Suppressor macrophage treated with lipopolysaccharide for 4 hours (primary cell): ENCODE measurements around the gene DPYSL3.

Experiments used
- DNase-seq: peaks from one replicate; pipeline ENCODE4 v3.0.0-alpha.2; 2020

Gene DPYSL3

DNA sequence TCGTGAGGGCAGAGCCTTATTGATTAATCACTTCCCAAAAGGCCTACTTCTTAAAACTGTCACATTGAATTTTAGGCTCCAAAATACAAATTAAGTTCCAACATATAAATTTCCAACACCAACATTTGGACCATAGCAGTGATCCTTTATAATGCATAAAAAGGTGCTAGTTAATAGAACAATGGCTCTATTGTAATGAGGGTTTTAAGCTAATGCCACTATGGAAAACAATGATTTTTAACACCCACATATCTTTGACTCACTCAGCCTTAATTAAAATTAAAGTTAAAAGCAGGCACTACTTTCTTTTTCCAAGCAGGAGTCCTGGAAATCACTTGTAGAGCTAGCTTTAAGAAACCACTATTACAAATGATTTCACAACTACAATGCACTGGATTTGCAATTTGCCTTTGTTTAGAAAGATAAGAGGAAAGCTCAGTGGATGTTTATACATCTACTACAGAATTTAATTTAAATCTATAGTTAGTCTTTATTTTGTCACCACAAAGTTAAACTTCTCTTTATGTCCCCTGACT is 41.8 kb downstream of the DPYSL3 start:
- no peak for DNase-seq

DNA sequence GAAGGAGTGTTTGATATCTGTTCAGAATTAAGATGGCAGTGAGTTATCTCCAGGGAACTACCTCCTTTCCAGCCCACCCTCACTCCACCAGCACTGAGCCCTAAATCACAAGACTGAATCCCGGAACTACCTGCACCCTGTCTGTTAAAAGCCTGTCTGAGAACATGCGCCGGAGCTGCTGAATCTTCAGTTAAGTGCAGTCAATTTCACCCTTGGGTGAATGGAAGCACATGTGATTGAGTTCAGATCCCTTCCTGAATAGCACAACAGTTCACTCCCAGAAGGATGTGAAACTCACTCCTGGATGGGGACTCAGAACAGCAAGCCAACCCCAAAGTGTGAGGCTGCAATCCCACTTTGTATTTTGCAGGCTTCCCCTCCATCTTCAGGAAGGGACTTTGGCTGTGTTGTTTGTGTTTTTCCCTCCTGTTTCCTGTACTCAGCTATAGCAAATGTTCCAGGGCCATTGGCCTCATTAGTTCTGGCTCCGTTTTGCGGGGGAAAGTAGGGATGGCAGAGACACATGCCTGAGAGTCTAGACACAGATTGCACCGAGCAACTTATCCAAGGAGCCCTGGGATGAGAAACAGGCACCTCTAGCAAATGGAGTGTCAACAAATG is 43.4 kb downstream of the DPYSL3 start:
- DNase-seq, result no peak

DNA sequence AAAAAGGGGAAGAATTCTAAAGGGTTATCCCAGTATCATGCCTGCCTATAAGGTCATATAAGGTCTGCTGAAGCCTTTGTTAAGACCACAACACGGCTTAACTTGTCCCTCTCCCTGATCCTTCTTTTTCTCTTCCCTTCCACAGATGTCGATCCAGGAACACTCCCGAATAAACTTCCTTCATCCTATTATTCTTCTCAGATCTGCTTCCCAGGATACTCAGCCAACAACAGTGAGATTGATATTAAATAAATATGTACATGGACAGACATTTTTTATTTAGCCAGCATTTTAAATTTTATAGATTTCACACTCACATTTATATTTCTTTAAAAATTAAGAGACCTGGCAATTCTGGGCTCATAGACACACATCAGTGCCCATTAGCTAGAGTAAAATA is 44.1 kb downstream of the DPYSL3 start:
- DNase-seq, result no peak

DNA sequence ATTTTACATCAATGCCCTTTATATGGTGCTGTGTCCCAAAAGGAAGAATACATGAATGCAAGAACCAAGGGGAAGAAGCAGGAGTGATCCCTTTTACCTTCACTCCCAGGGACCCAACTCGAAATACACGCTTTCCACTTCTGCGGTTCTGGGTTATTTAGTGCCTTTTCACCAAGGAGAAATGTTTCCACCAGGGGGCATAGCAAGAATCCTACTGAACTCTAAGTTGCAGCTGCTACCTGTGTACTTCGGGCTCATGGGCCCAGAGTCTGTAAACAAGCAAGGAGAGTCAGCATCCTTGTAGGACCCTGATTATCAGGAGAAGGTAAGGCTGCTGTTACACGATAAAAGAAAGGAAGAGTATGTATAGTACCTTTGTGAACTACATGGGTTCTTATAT is 45.7 kb downstream of the DPYSL3 start:
- peak; percentile 51 for DNase-seq

DNA sequence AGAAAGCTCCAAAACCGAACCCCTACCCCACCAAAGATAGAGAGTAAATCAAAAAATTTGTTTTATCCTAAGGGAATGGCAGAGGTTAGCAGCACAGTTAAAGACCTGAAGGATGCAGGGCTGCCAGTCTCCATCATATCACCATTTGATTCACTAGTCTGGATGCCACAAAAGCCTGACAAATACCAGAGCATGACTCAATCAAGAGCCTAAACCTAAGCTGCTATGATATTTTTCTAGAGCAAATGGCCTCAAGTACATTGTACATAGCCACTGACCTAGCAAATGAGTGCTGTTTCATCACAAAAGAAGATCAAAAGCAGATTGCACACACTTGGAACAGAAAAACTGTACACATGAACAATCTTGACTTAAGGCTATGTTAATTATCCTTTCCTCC is 48.0 kb downstream of the DPYSL3 start:
- no peak for DNase-seq

DNA sequence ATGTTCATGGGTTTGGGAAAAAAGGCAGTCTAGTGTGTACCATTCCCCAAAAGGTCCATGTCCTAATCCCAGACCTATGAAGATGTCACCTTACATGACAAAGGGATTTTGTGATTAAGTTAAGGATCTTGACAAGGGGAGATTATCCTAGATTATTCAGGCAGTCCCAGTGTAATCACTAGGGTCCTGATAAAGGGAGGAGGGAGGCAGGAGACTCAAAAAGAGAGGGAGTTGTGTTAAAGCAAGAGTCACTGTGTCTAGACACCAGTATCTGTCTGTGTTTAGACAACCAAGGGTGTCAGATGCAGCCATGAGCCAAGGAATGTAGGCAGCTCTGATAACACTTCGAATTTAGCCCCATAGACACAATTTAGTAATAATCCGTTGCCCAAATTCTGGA is 49.5 kb downstream of the DPYSL3 start:
- DNase-seq, result no peak

DNA sequence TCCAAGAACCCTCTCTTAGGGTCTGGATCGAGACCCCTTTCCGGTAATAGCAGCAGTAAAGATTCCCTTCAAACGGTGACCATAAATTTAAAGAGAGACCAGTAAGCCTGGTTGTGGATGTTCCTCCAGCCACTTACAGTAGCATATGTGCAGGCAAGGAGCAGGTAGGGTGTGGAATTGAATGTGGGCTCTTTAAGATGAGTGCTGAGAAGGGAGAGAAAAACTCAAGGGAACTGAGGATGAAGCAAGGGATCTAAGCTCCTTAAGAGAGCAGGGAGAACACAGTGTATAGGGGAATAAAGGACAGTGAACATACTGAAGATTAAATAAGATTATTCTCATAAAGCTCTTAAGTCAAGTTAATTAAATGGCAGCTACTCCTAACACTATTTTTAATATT is 51.3 kb downstream of the DPYSL3 start:
- DNase-seq, result no peak

DNA sequence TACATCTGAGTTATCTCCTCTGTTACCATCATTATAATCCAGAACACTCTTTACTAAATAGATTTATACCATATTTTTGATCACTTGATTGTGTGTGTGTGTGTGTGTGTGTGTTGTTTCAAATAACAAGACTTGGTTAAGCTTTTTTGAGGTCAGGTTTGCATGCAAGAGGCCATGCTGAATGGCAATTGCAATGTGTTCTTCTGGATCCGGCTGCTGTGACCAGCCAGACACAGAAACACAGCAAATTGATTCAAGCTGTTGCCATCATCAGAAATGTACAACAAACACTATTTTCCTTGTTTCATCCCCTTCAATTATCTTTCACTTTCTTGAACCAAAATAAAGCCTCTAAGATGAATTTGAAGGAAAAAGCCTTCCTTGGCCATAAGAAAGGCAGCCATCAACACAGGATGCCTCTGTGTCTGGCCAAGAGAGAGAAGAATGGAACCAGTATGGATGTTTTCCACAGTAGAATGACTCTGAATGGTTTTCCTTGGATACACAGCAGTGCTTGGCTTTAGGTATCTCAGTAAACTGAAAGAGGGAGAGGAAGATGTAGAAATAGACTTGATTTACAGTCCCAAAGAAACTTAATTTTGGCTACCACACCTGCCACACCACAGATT is 53.9 kb downstream of the DPYSL3 start:
- no peak for DNase-seq

DNA sequence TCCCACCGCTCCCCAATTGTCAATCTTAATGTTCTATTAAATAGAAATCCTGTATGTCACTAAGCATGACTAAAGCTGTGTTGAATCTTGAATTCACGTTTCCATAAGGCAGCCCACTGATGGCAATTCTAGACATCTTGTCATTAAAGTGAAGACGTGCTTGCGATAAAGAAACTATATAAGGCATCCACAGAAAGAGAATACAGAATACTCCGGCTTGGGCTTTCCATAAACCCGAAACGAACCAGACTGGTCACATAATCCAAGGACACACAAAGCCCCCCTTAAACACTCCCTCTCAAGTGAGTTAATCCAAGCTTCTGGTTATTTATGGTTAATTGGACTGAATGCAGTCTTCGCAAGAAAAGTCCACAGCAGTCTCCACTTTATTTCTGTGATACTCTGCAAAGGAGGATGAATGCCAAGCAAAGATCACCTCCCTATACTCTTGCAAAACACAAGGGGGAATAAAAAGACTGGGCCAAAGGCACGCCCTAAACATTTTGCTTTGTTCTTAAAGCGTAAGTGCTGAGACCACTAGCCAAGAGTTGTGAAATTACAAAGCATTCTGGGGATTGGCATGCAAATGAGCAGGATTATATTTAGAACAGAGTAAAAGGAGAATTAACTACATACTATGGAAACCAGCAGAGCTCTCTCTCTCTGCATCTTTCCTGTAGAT is 54.7 kb downstream of the DPYSL3 start:
- no peak for DNase-seq

DNA sequence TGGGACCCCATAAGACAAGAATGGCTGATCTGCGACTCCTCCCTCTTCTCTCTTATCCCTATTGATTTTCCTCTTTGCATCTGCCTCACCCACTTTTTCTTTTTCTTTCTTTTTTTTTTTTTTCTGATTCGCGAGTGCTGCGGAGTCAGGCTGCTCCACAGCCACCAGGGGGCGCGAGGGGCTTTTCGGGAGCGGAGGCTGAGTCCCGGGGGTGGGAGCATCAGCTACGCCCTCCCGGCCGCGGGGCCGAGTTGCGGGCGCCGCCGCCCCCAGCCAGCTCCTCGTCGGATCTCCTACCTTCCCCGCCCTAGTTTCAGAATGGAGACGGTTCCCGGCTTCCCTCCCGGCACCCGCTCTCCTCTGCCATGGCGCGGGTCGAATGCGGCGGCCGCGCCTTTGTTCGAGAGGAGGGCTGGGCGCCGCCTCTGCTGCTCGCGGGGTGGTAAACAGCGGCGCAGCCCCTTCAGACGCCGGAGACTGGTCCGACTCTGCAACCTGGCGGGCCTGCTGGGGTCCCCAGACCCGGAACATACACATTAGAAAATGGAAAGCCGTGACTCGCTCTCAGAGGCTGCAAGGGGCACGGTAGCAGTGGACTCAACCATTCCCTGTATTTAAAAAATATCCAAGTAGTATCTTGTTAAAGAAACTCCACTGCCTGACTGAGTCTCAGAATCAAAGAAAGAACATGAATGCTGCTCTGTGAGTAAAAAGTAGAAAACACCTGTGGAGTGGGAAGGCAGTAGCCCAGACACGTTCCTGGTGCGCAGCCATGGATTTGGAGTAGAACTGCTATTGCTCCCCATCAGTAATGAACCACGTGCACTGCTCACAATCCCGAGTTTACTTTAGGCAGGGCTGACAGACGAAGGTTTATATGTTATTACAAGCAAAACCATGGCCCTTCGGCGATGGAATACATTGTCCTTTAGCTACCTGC is 55.7 kb downstream of the DPYSL3 start:
- DNase-seq, result peak; percentile 91

DNA sequence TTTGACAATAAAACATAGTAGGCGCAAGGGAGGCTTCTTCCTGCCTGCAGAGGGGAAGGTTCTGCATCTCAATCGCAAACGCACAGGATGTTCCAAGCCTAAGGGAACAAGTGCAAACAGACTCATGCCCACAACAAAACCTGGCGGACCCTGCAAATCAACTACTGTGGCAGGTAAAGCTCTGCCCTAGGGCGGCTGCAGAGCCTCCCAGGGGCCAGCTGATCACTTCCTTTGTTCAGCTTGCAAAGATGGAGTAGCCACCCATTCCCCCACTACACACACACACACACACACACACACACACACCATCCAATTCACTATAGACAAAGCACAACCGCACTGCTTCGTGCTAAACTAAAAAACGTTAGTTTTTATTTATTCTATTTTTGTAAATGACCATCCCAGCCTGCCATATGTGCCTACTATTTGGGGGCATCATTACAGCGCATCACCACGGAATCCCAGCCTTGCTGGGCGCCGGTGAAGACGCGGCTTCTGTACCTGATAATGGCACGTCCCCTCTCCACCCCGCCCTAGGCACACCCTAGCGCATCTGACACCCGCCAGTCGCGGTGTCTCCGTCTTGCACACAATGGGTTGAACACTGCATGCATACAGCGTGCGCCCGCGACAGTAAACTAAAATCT is 57.6 kb downstream of the DPYSL3 start:
- no peak for DNase-seq

DNA sequence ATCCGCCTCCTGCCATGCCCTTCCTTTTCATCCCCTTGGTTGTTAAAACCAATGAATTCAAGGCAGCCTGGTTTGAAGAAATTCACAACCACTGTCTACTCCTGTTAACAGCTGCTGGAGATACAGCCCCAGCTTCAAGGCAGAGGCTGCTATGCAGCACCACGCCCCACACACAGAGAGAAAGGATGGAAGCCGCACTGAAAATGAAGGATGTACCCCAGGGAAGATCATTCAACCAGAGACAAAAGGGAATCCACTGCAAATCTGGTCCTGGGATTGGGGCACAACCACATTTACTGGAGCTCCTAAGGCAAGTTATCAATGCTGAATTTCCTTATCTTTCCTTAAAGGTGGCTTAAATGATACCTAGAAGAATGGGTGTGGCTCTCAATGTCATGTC is 58.7 kb downstream of the DPYSL3 start:
- DNase-seq, result no peak

DNA sequence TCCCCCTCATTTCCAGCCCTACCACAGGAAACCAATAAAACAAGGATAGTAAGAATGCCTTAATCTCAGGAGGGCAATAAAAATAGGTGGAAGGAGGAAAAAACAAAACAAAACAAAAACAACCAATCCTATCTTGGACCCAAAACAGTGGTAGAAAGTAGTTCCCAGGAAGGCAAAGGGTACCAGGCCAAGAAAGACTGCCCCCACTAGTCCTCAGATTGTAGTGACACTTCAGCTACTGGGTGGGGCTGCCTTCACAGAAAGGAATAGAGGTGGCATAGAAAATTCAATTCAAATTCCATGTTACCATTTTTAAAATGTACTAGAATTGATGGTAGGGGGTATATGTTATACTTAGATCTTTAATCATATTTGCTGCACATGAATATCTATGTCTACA is 59.3 kb downstream of the DPYSL3 start:
- DNase-seq, result no peak

DNA sequence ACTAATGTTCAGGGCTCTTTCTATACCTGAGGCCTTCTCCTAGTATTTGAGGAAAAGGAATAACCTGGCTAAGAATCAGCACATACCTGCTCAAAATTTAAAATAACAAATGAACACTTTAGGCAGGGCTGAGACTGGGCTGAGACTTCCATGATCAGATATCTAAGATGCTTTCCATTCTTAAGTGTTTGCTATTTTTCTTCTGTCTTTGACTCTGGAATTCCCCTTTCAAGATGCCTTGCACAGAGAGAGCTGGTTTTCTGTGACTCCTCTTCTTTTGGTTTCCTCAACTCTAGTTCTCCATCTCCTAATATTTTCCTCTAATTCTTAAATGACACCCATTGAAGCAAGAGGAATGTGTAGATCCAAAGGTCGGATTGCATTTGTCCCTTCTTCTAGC is 61.1 kb downstream of the DPYSL3 start:
- DNase-seq, result no peak

DNA sequence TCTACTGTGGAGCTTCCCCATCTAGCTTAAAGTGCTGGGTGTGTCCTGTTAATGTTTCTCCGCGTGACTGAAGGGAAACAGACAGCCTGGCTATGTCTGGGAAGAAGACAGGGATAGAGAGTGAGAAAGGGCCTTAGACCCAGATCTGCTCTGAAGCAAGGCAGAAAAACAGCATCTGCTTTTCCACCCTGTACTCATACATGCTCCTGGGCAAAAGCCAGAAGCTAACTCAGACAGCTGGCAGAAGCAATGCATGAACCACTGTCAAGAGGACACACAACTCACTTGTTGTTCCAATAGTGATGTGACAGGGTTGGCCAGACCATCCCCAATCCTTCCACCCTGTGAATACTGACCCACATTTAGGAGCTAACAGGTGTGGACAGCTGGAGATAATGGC is 63.3 kb downstream of the DPYSL3 start:
- no peak for DNase-seq

DNA sequence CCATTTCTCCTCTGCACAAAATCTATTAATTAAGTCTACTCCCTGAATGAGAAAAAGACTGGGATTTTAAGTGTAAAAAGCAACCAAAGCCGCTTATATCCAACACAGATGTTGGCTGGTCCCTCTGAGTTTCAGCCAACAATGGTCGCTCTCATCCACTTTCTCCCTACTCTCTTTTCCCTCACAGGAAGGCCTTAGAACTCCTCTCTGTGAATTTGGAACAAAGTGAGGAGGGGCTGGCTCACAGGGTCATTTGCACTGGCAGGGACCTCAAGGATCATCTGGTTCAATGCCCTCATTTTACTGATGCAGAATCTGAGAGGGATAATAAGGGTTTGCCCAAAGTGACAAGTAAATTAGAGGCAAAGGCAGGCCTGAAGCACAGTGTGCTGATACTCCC is 64.0 kb downstream of the DPYSL3 start:
- DNase-seq, result no peak

DNA sequence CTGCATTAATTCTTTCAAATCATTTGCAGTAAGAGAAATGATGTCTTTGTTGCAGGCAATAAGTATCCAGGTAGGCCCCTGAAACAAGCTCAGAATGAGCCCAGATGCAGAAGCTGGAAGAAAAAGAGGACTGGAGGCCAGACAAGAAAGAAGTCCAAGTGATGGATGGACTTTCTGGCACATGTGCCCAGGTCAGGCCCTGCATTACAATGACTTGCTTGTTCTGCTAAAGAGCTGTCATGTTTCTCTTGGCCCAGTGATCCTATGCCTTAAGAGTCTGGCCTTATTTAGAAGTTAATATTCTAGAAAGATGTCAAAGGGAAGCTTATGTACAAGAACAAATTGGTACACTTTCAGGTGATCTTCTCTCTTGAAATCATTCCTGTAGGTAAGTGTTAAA is 64.8 kb downstream of the DPYSL3 start:
- no peak for DNase-seq

DNA sequence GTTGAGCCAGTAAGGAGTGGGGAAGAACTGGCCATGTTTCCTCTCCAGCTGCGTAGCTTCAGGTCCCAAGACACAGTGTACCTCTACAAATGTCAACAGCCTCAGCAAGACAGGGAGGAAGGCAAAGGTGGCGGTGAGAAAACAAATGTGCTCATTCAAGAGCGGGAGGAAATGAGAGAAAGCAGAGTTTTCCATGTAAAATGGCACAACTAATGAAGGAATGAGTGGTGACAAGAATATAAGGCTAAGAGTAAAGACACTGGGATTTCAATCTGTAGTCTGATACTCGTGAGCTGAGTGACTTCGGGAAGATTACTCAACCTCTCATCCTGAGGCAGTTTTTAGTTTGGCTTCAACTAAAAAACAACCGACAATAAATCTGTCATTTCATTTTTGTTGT is 67.6 kb downstream of the DPYSL3 start:
- no peak for DNase-seq

DNA sequence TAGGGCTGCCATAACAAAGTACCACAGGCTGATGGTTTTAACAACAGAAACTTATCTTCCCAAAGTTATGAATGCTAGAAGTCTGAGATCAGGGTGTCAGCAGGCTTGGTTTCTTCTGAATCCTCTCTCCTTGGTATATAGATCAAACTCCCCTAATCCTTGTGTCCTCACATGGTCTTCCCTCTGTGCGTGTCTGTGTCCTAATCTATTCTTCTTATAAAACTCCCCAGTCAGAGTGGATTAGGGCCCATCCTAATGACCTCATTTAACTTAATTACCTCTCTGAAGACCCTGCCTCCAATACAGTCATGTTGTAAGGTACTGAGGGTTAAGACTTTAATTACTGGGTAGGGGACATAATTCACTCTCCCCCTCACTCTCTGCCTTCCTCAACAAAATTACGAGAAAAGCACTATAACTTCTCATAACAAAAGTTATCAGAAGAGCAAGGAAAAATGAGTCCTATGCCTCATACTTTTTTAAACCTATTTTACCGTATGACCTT is 68.6 kb downstream of the DPYSL3 start:
- DNase-seq, result no peak

DNA sequence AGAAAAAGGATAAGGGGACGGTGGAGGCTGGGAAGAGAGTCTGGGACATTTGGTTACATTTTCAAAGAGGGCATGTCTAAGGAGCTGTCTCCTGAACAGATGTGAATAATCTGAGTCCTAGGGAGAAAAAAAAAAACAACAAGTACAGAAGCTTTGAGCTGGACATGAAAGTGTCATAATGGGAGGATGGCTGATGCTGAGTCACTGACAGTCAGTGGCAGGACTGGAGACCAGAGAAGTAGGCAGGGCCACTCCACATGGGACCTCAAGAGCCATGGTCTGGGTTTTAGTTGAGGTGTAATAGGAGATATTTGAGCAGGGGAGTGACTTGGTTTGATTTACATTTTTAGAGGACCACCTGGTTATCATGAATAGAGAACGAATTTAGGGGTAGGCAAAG is 70.6 kb downstream of the DPYSL3 start:
- peak; percentile 59 for DNase-seq

DNA sequence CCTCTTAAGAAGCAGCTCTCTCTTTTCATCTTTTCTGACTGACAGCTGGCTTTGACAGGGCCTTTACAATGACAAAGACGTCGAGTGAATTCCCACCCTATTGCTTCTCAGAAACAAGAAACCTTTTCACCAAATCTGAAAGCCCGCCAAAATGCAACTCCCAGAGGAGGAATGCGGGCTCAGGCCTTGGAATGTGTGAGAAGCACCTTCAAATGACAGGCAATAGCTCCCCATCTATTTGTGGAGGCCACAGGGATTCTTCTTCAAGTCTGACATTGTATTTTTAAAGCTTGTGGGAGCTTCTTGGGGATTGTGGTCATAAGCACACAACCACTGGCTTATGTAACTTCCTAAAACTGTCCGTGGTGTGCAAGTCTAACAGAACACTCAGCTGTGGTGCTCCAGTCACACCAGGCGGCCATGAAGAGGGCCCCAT is 72.7 kb downstream of the DPYSL3 start:
- peak; percentile 62 for DNase-seq

DNA sequence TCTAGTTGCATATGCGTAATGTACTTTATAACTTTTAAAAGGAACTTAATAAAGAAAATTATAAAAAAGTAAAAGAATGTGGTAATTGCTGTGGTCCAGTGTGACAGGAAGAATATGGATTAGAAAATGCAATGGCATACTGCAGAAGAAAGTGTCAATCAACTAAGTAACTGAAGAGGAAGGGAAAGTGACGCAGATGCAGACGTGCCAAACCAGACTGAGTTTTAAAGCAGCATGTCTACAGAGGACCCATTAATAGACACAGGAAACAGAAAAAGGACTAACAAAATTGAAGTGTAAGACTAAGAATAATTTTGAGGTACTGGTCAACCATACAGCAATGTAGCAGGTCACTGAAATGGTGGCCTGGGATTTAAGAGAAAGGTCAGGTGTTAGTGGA is 73.3 kb downstream of the DPYSL3 start:
- peak; percentile 59 for DNase-seq
